Measurements from ENCODE around the gene DNM2. TPM values are rescaled to one million over a fixed set of nuclear protein-coding genes. Genes with fewer than 3 reads are reported as not detected.
"Not testable (repeated sequence)": the region's sequence is repeated elsewhere in the genome, so short reads cannot be mapped to it uniquely, and the experiment has no call there.

DNM2 gene
- total RNA-seq, 1 experiment from 2014 or later = 125 TPM

DNA sequence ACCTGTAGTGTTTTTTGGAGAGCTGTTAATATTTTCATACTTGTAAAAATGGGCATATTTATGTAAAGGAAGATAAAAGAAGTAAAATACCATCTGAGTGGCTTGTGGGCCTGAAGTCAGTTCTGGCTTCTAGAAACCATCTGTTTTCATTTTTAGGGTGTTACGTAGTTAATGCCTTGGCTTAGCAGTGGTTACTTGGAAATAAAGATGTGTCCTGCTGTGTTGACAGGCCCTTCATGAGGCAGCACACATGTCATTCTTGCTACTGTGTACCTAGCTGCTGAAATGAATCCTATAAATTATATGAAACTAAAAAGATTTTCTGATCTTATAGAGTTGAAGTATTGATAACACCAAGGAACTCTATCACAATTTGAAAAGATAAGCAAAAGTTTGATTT is 47.7 kb upstream of the DNM2 start:
- TF ChIP-seq POLR2AphosphoS5 (IDR thresholded peaks at IDR 0.05; ENCODE audit: low read depth, low read length) (no peak), SIN3A (IDR thresholded peaks at IDR 0.05; ENCODE audit: borderline replicate concordance, insufficient read depth, low read depth, low read length) (no peak), TCF7L2 (IDR thresholded peaks at IDR 0.05; ENCODE audit: low read depth, low read length) (no peak)
- TF ChIP-seq, protein P1, sequence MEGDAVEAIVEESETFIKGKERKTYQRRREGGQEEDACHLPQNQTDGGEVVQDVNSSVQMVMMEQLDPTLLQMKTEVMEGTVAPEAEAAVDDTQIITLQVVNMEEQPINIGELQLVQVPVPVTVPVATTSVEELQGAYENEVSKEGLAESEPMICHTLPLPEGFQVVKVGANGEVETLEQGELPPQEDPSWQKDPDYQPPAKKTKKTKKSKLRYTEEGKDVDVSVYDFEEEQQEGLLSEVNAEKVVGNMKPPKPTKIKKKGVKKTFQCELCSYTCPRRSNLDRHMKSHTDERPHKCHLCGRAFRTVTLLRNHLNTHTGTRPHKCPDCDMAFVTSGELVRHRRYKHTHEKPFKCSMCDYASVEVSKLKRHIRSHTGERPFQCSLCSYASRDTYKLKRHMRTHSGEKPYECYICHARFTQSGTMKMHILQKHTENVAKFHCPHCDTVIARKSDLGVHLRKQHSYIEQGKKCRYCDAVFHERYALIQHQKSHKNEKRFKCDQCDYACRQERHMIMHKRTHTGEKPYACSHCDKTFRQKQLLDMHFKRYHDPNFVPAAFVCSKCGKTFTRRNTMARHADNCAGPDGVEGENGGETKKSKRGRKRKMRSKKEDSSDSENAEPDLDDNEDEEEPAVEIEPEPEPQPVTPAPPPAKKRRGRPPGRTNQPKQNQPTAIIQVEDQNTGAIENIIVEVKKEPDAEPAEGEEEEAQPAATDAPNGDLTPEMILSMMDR (IDR thresholded peaks at IDR 0.05) = no peak
- TF ChIP-seq, protein P2, sequence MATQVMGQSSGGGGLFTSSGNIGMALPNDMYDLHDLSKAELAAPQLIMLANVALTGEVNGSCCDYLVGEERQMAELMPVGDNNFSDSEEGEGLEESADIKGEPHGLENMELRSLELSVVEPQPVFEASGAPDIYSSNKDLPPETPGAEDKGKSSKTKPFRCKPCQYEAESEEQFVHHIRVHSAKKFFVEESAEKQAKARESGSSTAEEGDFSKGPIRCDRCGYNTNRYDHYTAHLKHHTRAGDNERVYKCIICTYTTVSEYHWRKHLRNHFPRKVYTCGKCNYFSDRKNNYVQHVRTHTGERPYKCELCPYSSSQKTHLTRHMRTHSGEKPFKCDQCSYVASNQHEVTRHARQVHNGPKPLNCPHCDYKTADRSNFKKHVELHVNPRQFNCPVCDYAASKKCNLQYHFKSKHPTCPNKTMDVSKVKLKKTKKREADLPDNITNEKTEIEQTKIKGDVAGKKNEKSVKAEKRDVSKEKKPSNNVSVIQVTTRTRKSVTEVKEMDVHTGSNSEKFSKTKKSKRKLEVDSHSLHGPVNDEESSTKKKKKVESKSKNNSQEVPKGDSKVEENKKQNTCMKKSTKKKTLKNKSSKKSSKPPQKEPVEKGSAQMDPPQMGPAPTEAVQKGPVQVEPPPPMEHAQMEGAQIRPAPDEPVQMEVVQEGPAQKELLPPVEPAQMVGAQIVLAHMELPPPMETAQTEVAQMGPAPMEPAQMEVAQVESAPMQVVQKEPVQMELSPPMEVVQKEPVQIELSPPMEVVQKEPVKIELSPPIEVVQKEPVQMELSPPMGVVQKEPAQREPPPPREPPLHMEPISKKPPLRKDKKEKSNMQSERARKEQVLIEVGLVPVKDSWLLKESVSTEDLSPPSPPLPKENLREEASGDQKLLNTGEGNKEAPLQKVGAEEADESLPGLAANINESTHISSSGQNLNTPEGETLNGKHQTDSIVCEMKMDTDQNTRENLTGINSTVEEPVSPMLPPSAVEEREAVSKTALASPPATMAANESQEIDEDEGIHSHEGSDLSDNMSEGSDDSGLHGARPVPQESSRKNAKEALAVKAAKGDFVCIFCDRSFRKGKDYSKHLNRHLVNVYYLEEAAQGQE (IDR thresholded peaks at IDR 0.05; ENCODE audit: insufficient read depth in 1 of 2, low read depth in 2 of 2, low read length in 1 of 2) = no peak
- ChIA-PET POLR2A (interaction anchor here (0.6 kb wide), 1 partner anchor 200 kb away, joined by 5 read pairs; no protein-coding TSS in a partner anchor), CTCF (no interaction called here)
- Histone ChIP-seq H3K36me3 (ENCODE audit: control insufficient read depth, insufficient read depth, low read length) (peaks cover 8% of the 10 kb centered on the region; the same call in 1 of the 2 replicates), H3K4me3 (ENCODE audit: low read depth in 2 of 2, low read length in 2 of 2) (no peak overlapping the region), H3K9me3 (ENCODE audit: control insufficient read depth, insufficient read depth, low read depth, low read length) (no peaks in the 10 kb centered on the region), H3K4me1 (ENCODE audit: control insufficient read depth, insufficient read depth, low read length) (peaks cover 3% of the 10 kb centered on the region; the same call in 1 of the 2 replicates), H3K27me3 (ENCODE audit: control insufficient read depth, insufficient read depth, low read length) (no peaks in the 10 kb centered on the region), H3K27ac (ENCODE audit: low read length) (no peak overlapping the region)
- ATAC-seq (no peak), DNase-seq (ENCODE audit: low read depth, low spot score) (no peak)
- intact Hi-C loops (cut with micrococcal nuclease; ENCODE audit: unreplicated experiment) = no loop called here
- BruUV-seq (replicated peaks) = no TSS peak
- in situ Hi-C loops (cut with HindIII; ENCODE audit: low pct_unique_long_range_greater_than_20kb, low sequenced_read_pairs) = no loop called here

DNA sequence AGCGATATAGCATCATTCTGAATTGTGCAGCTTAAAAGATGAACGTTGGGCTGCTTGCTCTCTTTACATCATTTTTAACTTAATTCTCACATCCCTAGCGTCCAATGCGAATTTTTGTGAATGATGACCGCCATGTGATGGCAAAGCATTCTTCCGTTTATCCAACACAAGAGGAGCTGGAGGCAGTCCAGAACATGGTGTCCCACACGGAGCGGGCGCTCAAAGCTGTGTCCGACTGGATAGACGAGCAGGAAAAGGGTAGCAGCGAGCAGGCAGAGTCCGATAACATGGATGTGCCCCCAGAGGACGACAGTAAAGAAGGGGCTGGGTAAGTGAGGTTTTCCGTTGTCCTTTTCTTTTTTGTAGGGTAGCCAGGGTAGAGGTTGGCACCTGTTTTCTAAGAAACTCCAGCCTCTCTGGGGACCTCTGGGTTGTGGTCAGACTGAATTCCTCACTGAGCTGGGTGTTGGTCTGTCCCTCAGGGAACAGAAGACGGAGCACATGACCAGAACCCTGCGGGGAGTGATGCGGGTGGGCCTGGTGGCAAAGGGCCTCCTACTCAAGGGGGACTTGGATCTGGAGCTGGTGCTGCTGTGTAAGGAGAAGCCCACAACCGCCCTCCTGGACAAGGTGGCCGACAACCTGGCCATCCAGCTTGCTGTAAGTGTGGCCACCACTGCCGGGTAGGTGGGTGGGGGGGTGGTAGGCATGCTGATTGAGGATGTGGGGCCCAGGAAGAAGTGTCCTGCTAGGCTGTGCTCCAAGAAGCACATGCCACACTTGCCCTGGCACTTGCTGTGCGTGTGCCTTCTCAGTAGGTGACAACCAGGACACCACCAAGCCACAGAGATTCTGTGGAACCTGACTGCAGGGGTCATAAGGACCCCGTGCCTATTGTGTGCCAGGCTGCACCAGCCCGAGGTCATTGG is 46.7 kb upstream of the DNM2 start:
- Histone ChIP-seq H3K36me3 (ENCODE audit: control insufficient read depth, insufficient read depth, low read length) (peaks cover 8% of the 10 kb centered on the region; the same call in 1 of the 2 replicates), H3K27ac (ENCODE audit: low read length) (no peak overlapping the region), H3K27me3 (ENCODE audit: control insufficient read depth, insufficient read depth, low read length) (no peaks in the 10 kb centered on the region), H3K4me1 (ENCODE audit: control insufficient read depth, insufficient read depth, low read length) (peaks cover 3% of the 10 kb centered on the region; the same call in 1 of the 2 replicates), H3K9me3 (ENCODE audit: control insufficient read depth, insufficient read depth, low read depth, low read length) (no peaks in the 10 kb centered on the region), H3K4me3 (ENCODE audit: low read depth in 2 of 2, low read length in 2 of 2) (no peak overlapping the region)
- ChIA-PET CTCF (interaction anchor here (0.7 kb wide), 1 partner anchor 183 kb away, joined by 3 read pairs; no protein-coding TSS in a partner anchor), POLR2A (interaction anchor here (0.5 kb wide), 1 partner anchor 670 kb away, joined by 7 read pairs; no protein-coding TSS in a partner anchor)
- DNase-seq (ENCODE audit: low read depth, low spot score) (no peak), ATAC-seq (no peak)
- no peak for TF ChIP-seq TCF7L2 (IDR thresholded peaks at IDR 0.05; ENCODE audit: low read depth, low read length)
- TF ChIP-seq POLR2AphosphoS5 (IDR thresholded peaks at IDR 0.05; ENCODE audit: low read depth, low read length) = no peak
- TF ChIP-seq, protein P1 (IDR thresholded peaks at IDR 0.05) = no peak
- TF ChIP-seq, protein P2 (IDR thresholded peaks at IDR 0.05; ENCODE audit: insufficient read depth in 1 of 2, low read depth in 2 of 2, low read length in 1 of 2) = no peak
- no peak for TF ChIP-seq SIN3A (IDR thresholded peaks at IDR 0.05; ENCODE audit: borderline replicate concordance, insufficient read depth, low read depth, low read length)
- intact Hi-C loops (cut with micrococcal nuclease; ENCODE audit: unreplicated experiment) (no loop called here), in situ Hi-C loops (cut with HindIII; ENCODE audit: low pct_unique_long_range_greater_than_20kb, low sequenced_read_pairs) (no loop called here)
- TSS peak; percentile 37 for BruUV-seq (replicated peaks)

DNA sequence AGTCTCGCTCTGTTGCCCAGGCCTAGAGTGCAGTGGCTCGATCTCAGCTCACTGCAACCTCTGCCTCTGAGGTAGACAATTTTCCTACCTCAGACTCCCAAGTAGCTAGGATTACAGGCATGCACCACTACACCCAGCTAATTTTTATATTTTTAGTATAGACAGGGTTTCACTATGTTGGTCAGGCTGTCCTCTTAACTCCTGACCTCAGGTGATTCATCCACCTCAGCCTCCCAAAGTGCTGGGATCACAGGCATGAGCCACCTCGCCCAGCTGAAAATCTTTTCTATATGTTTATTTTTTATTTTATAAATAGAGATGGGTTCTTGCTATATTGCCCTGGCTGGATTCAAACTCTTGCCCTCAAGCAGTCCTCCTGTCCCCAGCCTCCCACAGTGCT is 46.0 kb upstream of the DNM2 start:
- DNase-seq (ENCODE audit: low read depth, low spot score); ATAC-seq; BruUV-seq (replicated peaks); in situ Hi-C loops (cut with HindIII; ENCODE audit: low pct_unique_long_range_greater_than_20kb, low sequenced_read_pairs); H3K27ac ChIP-seq (ENCODE audit: low read length); H3K4me1 ChIP-seq (ENCODE audit: control insufficient read depth, insufficient read depth, low read length); intact Hi-C loops (cut with micrococcal nuclease; ENCODE audit: unreplicated experiment); H3K36me3 ChIP-seq (ENCODE audit: control insufficient read depth, insufficient read depth, low read length); H3K4me3 ChIP-seq (ENCODE audit: low read depth in 2 of 2, low read length in 2 of 2); H3K9me3 ChIP-seq (ENCODE audit: control insufficient read depth, insufficient read depth, low read depth, low read length); H3K27me3 ChIP-seq (ENCODE audit: control insufficient read depth, insufficient read depth, low read length): not testable (repeated sequence)
- POLR2A ChIA-PET = interaction anchor here (0.6 kb wide), 1 partner anchor 293 kb away, joined by 3 read pairs; no protein-coding TSS in a partner anchor
- CTCF ChIA-PET = interaction anchor here (0.7 kb wide), 1 partner anchor 182 kb away, joined by 3 read pairs; no protein-coding TSS in a partner anchor
